ENCODE measurements around the gene TULP4. TPM values are rescaled to one million over a fixed set of nuclear protein-coding genes. Genes with fewer than 3 reads are reported as not detected.

TULP4 gene
- total RNA-seq, 6 donors from 2014 or later = 78.7 to 150 (median 94.4) TPM

DNA sequence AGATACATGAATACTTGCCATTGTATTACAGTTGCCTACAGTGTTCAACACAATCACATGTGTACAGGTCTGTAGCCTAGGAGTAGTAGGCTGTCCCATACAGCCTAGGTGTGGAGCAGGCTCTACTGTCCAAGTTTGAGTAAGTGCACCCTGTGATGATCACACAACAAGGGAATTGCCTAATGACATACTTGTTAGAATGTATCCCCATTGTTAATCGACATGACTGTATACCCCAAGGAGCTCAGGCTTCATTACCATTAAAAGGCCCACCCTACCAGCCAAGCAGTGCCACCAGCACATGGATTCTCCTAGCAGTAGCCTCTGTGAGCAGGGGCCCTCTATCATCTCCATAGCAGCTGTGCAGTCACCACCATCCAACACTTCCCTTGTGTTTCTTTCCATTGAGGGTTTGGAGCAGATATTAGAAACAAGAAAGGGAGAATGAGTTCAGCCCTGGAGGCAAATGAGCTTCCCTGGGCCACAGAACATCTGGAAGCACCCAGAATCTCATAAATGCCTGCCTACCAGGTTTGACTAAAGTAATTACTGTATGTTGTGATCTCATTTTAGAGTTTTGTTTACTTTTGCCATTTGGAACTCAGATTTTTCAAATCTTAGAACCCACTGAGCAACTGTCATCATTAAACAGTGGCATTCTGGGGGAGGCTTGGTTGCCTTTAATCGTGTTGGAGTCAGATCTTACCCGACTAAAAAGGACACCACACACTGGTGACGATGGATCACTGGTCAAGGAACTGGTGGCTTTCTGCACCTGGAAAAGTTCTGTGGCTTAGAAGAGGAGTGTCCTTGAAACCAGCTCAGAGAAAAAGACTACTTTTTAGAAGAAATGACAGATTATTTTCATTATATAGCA, 104.9 kb downstream of the TULP4 start:
- TF ChIP-seq POLR2A (IDR thresholded peaks at IDR 0.05) (no peak), POLR2AphosphoS5 (IDR thresholded peaks at IDR 0.05) (no peak), EP300 (IDR thresholded peaks at IDR 0.05) (no peak)
- TF ChIP-seq, protein P1, sequence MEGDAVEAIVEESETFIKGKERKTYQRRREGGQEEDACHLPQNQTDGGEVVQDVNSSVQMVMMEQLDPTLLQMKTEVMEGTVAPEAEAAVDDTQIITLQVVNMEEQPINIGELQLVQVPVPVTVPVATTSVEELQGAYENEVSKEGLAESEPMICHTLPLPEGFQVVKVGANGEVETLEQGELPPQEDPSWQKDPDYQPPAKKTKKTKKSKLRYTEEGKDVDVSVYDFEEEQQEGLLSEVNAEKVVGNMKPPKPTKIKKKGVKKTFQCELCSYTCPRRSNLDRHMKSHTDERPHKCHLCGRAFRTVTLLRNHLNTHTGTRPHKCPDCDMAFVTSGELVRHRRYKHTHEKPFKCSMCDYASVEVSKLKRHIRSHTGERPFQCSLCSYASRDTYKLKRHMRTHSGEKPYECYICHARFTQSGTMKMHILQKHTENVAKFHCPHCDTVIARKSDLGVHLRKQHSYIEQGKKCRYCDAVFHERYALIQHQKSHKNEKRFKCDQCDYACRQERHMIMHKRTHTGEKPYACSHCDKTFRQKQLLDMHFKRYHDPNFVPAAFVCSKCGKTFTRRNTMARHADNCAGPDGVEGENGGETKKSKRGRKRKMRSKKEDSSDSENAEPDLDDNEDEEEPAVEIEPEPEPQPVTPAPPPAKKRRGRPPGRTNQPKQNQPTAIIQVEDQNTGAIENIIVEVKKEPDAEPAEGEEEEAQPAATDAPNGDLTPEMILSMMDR (IDR thresholded peaks at IDR 0.05) = no peak
- no peaks in the 10 kb centered on the region for H3K27me3 ChIP-seq
- H3K27ac ChIP-seq = no peak overlapping the region
- no peak overlapping the region for H3K4me3 ChIP-seq
- no peaks in the 10 kb centered on the region for H3K9me3 ChIP-seq
- WGBS, 2 donors = 91 to 92% methylated on average over 3 to 4 of the region's 4 CpGs
- DNase-seq (no peak), ATAC-seq (ENCODE audit: low FRiP score in 2 of 2) (no peak)
- peaks cover 0 to 19% (median 0%) of the 10 kb centered on the region in 4 donors for H3K36me3 ChIP-seq
- H3K4me1 ChIP-seq = no peaks in the 10 kb centered on the region

DNA sequence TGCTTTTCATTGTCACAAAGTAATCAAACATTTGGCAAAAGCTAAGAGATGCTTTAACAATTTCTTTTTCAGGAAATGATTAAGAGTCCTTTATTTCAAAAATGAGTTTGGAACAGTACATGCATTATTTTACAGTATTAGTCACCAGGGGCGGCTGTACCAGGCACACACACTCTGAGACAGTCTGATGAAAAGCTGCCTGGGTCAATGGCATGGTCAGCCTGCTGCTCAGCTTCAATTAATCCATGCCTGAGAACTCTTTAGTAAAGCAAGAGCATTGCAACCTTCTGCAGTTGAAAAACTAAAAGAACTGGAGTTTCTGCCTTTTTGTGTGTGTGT, 105.5 kb downstream of the TULP4 start:
- no peaks in the 10 kb centered on the region for H3K27me3 ChIP-seq
- no peak for ATAC-seq (ENCODE audit: low FRiP score in 2 of 2)
- no peak overlapping the region for H3K27ac ChIP-seq
- TF ChIP-seq, protein P1 (IDR thresholded peaks at IDR 0.05) = no peak
- no peak for TF ChIP-seq POLR2AphosphoS5 (IDR thresholded peaks at IDR 0.05)
- no peak for TF ChIP-seq POLR2A (IDR thresholded peaks at IDR 0.05)
- no peaks in the 10 kb centered on the region for H3K9me3 ChIP-seq
- no peak overlapping the region for H3K4me3 ChIP-seq
- no peaks in the 10 kb centered on the region for H3K4me1 ChIP-seq
- no peak for DNase-seq
- peaks cover 0 to 18% (median 0%) of the 10 kb centered on the region in 4 donors for H3K36me3 ChIP-seq
- 69 to 71% methylated on average over 1 of the region's 1 CpG for WGBS, 2 donors

DNA sequence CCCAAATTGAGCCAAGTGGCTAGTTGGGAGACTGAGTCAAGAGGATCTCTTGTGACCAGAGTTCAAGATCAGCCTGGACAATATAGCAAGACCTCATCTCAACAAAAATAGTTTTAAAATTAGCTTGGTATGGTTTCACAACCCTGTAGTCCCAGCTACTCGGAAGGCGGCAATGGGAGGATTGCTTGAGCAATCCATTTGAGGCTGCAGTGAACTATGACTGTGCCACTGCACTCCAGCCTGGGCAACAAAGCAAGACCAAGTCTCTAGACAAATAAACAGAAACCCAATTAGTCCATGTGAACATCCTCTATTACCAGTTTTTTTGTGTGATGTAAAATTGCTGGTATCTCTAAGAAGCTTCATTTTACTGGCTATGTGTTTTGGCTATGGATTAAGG, 106.2 kb downstream of the TULP4 start:
- Histone ChIP-seq H3K36me3 (peaks cover 0 to 12% (median 0%) of the 10 kb centered on the region in 4 donors), H3K27ac (no peak overlapping the region), H3K27me3 (no peaks in the 10 kb centered on the region), H3K4me1 (no peaks in the 10 kb centered on the region), H3K4me3 (no peak overlapping the region), H3K9me3 (no peaks in the 10 kb centered on the region)
- no peak for ATAC-seq (ENCODE audit: low FRiP score in 2 of 2)
- DNase-seq = no peak
- WGBS, 2 donors = 97% methylated on average over 2 of the region's 2 CpGs
- no peak for TF ChIP-seq POLR2AphosphoS5 (IDR thresholded peaks at IDR 0.05)
- TF ChIP-seq POLR2A (IDR thresholded peaks at IDR 0.05) = no peak
- no peak for TF ChIP-seq EP300 (IDR thresholded peaks at IDR 0.05)
- TF ChIP-seq, protein P1 (IDR thresholded peaks at IDR 0.05) = no peak

DNA sequence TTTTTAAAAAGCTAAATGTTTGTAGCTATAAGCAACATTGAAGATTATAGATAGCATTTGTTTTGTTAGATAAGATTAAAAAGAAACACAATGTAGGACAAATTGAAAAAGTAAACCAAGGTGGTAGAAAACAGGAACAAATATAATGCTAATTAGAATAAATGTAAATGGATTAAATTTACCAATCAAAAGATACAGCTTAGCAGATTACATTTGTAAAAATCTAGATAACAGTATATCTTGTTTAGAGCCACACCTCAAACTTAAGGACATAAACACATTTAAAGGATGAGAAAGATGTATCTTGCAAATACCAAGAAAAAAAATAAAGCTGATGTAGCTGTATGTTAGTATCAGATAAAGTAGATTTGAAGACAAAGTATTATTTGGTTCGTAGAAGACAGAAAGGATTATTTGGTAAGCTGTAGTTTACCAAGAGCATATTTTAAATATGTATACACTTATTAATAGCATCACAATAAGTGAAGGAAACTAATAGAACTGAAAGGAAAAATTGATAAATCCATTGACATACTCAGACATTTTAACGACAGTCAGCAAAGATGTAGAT, 107.2 kb downstream of the TULP4 start:
- no peak overlapping the region for H3K27ac ChIP-seq
- ATAC-seq (ENCODE audit: low FRiP score in 2 of 2) (no peak), DNase-seq (no peak)
- no peaks in the 10 kb centered on the region for H3K4me1 ChIP-seq
- WGBS, 2 donors = 95 to 100% methylated on average over 2 of the region's 2 CpGs
- TF ChIP-seq, protein P1 (IDR thresholded peaks at IDR 0.05) = no peak
- no peak for TF ChIP-seq POLR2A (IDR thresholded peaks at IDR 0.05)
- no peak for TF ChIP-seq EP300 (IDR thresholded peaks at IDR 0.05)
- TF ChIP-seq POLR2AphosphoS5 (IDR thresholded peaks at IDR 0.05) = no peak
- peaks cover 0 to 5% (median 0%) of the 10 kb centered on the region in 4 donors for H3K36me3 ChIP-seq
- no peaks in the 10 kb centered on the region for H3K27me3 ChIP-seq
- H3K4me3 ChIP-seq = no peak overlapping the region
- no peaks in the 10 kb centered on the region for H3K9me3 ChIP-seq

Data from upper lobe of left lung (tissue), 6 donors.